Mesodermal cell (in vitro differentiated cells): ENCODE data around the gene ARID5B.

ENCODE experiments used
- H3K27ac ChIP-seq: 2 replicates; pipeline ENCODE4 v1.7.0; 2013; ENCODE audit warnings: mild to moderate bottlenecking, low read depth, low read length, moderate library complexity; ENCODE audit not compliant: severe bottlenecking
- H3K36me3 ChIP-seq: 2 replicates; pipeline ENCODE4 v1.7.1; 2013; ENCODE audit warnings: mild to moderate bottlenecking, low read length, moderate library complexity; ENCODE audit not compliant: control insufficient read depth, insufficient read depth
- H3K4me1 ChIP-seq: one replicate; pipeline ENCODE4 v1.7.1; 2013; ENCODE audit warnings: mild to moderate bottlenecking, low read length; ENCODE audit not compliant: insufficient read depth, control insufficient read depth, poor library complexity, severe bottlenecking
- H3K4me3 ChIP-seq: 2 replicates; pipeline ENCODE4 v1.7.0; 2013; ENCODE audit warnings: low read length, control low read depth, mild to moderate bottlenecking; ENCODE audit not compliant: insufficient read depth, poor library complexity, severe bottlenecking; ENCODE audit errors: extremely low read depth
- H3K9me3 ChIP-seq: 2 replicates; pipeline ENCODE4 v1.7.1; 2013; ENCODE audit warnings: mild to moderate bottlenecking, low read length, moderate library complexity; ENCODE audit not compliant: control insufficient read depth
- WGBS, 2 experiments: methylation state at CpG; one replicate each; pipeline ENCODE4 v1.1.5; 2013; ENCODE audit warnings: missing lambda C conversion rate in 2 of 2; ENCODE audit not compliant: insufficient coverage in 2 of 2; 5-methylcytosine and 5-hydroxymethylcytosine counted together

ARID5B gene

DNA sequence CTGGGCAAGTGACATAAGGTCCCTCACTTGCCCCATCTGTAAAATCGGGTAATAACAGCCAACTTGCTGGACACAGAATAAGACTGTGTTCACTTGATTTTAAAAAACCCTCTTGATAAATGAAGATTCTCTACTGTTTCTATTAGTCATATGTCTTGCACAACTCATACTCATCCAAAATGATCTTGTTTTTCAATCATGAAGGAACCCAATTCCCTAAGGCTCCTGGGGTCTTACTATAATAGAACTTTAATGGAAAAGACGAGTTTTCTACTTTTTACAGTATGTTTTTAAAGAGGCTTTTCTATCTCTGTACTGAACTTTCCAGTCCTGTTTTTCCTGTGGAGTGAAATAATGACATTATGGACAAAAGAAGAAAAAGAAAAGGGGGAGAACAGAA lies 103.8 kb downstream of the ARID5B start:
- Histone ChIP-seq H3K9me3 (no peaks in the 10 kb centered on the region), H3K27ac (no peak overlapping the region), H3K4me3 (no peak overlapping the region), H3K4me1 (no peaks in the 10 kb centered on the region), H3K36me3 (peaks cover 9% of the 10 kb centered on the region)
- 83 to 100% methylated on average over 1 of the region's 2 CpGs for WGBS, 2 experiments

DNA sequence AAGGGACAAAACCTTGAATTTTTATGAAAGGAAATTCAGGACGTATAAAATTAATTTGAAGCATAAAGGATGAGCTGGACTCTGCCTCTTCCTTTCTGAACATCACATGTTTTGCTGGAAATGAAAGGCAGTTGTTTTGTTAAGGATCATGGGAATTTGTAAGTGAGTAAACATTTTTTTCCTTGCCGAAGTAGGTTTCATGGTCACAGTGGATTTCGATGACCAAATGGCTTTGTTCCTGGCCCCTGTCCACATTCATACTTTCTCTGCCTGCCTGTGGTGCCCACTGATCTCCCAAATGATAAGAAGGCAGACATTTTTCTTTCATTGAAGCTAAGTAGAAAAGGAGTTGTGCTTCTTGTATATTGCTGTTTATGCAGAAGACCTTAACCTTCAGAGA lies 104.2 kb downstream of the ARID5B start:
- WGBS, 2 experiments = 88 to 94% methylated on average over 1 to 2 of the region's 3 CpGs
- Histone ChIP-seq H3K36me3 (peaks cover 11% of the 10 kb centered on the region), H3K9me3 (no peaks in the 10 kb centered on the region), H3K4me3 (no peak overlapping the region), H3K4me1 (no peaks in the 10 kb centered on the region), H3K27ac (no peak overlapping the region)

- no peak overlapping the region for H3K27ac ChIP-seq
- no CpG with 5 or more reads among the region's 2 CpGs for WGBS, 2 experiments
- H3K9me3 ChIP-seq = no peaks in the 10 kb centered on the region
- H3K4me1 ChIP-seq = no peaks in the 10 kb centered on the region
- peaks cover 13% of the 10 kb centered on the region for H3K36me3 ChIP-seq
- H3K4me3 ChIP-seq = no peak overlapping the region
Measured at GRCh38 chr10:62007145-62007544, 105.6 kb downstream of the ARID5B start.

DNA sequence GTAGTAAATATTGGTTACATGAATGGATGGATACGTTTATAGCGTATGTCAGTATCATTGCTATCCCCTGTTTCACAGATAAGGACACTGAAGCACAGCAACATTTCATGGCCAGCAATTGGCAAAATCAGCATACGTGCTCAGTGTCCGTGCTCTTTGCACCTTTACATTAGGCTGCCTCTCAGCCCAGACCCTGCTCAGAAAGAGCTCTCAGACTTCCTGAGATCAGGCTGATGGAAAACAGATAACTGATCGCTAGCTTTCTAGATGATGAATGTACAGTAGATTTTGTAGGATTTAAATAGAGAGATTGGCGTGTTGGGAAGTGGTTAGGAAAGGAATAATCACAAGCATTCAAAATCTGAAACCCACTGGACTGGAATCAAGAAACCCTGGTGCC lies 106.7 kb downstream of the ARID5B start:
- Histone ChIP-seq H3K36me3 (peaks cover 13% of the 10 kb centered on the region), H3K4me3 (no peak overlapping the region), H3K4me1 (no peaks in the 10 kb centered on the region), H3K9me3 (no peaks in the 10 kb centered on the region), H3K27ac (no peak overlapping the region)
- WGBS, 2 experiments = 89 to 94% methylated on average over 2 to 4 of the region's 6 CpGs

GRCh38 chr10:62008946-62009345 lies 107.4 kb downstream of the ARID5B start:
- Histone ChIP-seq H3K4me3 (no peak overlapping the region), H3K36me3 (peaks cover 13% of the 10 kb centered on the region), H3K9me3 (no peaks in the 10 kb centered on the region), H3K27ac (no peak overlapping the region), H3K4me1 (no peaks in the 10 kb centered on the region)
- 87 to 88% methylated on average over 1 to 2 of the region's 2 CpGs for WGBS, 2 experiments

DNA sequence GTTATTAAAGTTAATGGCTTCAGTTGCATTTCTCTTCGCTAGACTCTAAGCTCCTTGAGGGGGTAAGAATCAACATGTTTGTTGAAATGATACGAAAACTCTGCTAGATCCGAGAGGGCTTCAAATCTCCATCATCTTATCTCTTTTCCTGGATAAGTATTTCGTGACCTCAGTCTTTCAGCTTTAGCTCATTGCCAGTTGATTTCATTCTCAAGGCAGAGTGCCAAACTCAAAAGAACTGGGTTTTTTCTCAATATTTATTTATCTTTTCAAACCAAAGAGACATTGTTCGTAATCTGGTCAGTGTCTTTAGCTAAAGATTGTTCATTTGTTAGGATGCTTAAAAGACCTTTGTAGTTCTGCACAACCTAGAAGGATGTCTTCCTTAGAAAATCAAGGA lies 108.9 kb downstream of the ARID5B start:
- H3K4me1 ChIP-seq = no peaks in the 10 kb centered on the region
- H3K27ac ChIP-seq = no peak overlapping the region
- H3K36me3 ChIP-seq = peaks cover 17% of the 10 kb centered on the region
- no peak overlapping the region for H3K4me3 ChIP-seq
- H3K9me3 ChIP-seq = no peaks in the 10 kb centered on the region
- 79 to 96% methylated on average over 3 to 4 of the region's 5 CpGs for WGBS, 2 experiments

- no peak overlapping the region for H3K4me3 ChIP-seq
- peaks cover 17% of the 10 kb centered on the region for H3K36me3 ChIP-seq
- 83 to 85% methylated on average over 4 of the region's 5 CpGs for WGBS, 2 experiments
- no peak overlapping the region for H3K27ac ChIP-seq
- no peaks in the 10 kb centered on the region for H3K9me3 ChIP-seq
- no peaks in the 10 kb centered on the region for H3K4me1 ChIP-seq
Measured at GRCh38 chr10:62011558-62011957, 110.1 kb downstream of the ARID5B start.

- Histone ChIP-seq H3K27ac (no peak overlapping the region), H3K4me1 (no peaks in the 10 kb centered on the region), H3K4me3 (no peak overlapping the region), H3K36me3 (peaks cover 17% of the 10 kb centered on the region), H3K9me3 (no peaks in the 10 kb centered on the region)
- WGBS, 2 experiments = 94 to 96% methylated on average over 2 to 4 of the region's 6 CpGs
Measured at GRCh38 chr10:62012318-62012717, 110.8 kb downstream of the ARID5B start.

GRCh38 chr10:62014510-62014909 lies 113.0 kb downstream of the ARID5B start:
- Histone ChIP-seq H3K27ac (no peak overlapping the region), H3K4me1 (peaks cover 3% of the 10 kb centered on the region), H3K9me3 (no peaks in the 10 kb centered on the region), H3K36me3 (peaks cover 17% of the 10 kb centered on the region), H3K4me3 (no peak overlapping the region)
- no CpG with 5 or more reads among the region's 3 CpGs for WGBS, 2 experiments

GRCh38 chr10:62015994-62016393 lies 114.5 kb downstream of the ARID5B start:
- 92% methylated on average over 4 to 5 of the region's 6 CpGs for WGBS, 2 experiments
- no peak overlapping the region for H3K27ac ChIP-seq
- H3K4me1 ChIP-seq = peaks cover 7% of the 10 kb centered on the region
- no peaks in the 10 kb centered on the region for H3K9me3 ChIP-seq
- no peak overlapping the region for H3K4me3 ChIP-seq
- H3K36me3 ChIP-seq = peaks cover 10% of the 10 kb centered on the region

DNA sequence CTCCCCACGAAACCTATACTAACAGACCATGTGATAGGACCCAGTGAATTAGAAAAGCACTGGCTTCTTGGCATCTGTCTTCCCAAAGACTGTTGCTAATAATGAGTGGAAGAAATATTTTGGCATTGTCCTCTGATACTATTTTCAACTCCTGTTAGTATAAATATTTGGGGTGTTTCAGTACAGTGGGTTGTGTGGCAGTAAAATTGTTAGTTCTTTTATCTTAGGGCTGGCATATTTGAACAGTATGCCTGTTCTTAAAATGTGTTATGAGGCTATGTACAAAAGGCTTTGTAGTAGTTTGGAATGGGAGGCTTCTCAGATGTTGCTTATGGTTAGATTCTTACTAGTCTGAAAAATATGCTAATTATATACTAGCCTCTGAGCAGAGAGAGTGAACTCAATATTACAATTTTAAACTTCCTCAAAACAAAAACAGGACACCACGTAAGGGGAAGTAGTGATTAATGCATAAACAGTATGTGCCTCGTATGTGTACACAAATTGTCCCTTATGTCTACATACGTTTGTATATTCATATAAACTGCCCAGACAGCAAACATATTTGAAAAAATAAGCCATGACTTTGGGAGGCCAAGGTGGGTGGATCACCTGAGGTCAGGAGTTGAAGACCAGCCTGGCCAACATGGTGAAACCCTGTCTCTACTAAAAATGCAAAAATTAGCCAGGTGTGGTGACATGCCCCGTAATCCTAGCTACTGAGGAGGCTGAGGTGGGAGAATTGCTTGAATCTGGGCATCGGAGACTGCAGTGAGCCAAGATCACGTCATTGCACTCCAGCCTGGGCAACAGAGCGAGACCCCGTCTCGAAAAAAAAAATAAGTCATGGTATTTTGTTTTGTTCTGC lies 115.4 kb downstream of the ARID5B start:
- Histone ChIP-seq H3K9me3 (no peaks in the 10 kb centered on the region), H3K4me1 (peaks cover 7% of the 10 kb centered on the region), H3K4me3 (no peak overlapping the region), H3K27ac (no peak overlapping the region), H3K36me3 (peaks cover 4% of the 10 kb centered on the region)
- WGBS, 2 experiments = 94 to 95% methylated on average over 3 of the region's 10 CpGs
